ENCODE data around the gene IRGQ.
A peak's percentile ranks its signal among the peaks of the same experiment; 100 is the strongest.

Gene IRGQ

GRCh38 chr19:43599635-43600295 is 3.8 kb upstream of the IRGQ start:
- Histone ChIP-seq H3K23ac (ENCODE audit: low read length in 2 of 2) (no peak overlapping the region), H3K4me3 (ENCODE audit: insufficient read depth in 1 of 2, low read depth in 1 of 2, low read length in 2 of 2) (no peak overlapping the region), H3K14ac (ENCODE audit: low read length in 2 of 2) (no peak overlapping the region), H2BK120ac (ENCODE audit: low read depth, low read length) (no peak overlapping the region), H2BK15ac (ENCODE audit: low read depth, poor library complexity, severe bottlenecking) (no peak overlapping the region), H3K36me3 (ENCODE audit: control insufficient read depth in 1 of 2, insufficient read depth in 2 of 2, low read depth in 1 of 2, low read length in 2 of 2) (peaks cover 24 to 41% of the 10 kb centered on the region in 2 experiments), H3K18ac (ENCODE audit: low read depth in 1 of 2, low read length in 2 of 2) (no peak overlapping the region), H3K27ac (ENCODE audit: low read length, poor library complexity, severe bottlenecking) (no peak overlapping the region), H3K4me1 (ENCODE audit: control insufficient read depth, insufficient read depth, low read depth, low read length) (peaks cover 8% of the 10 kb centered on the region), H3K27me3 (ENCODE audit: control insufficient read depth in 1 of 2, insufficient read depth in 1 of 2, low read length in 2 of 2) (no peaks in the 10 kb centered on the region), H2BK5ac (ENCODE audit: low read depth, low read length, poor library complexity, severe bottlenecking) (no peak overlapping the region), H3K4ac (ENCODE audit: low read depth in 1 of 2, low read length in 2 of 2) (no peak overlapping the region), H2AFZ (ENCODE audit: low read depth, low read length) (no peak overlapping the region), H3K79me1 (replicated peaks; ENCODE audit: low read length, poor library complexity, severe bottlenecking) (peaks cover 39% of the 10 kb centered on the region), H2BK12ac (ENCODE audit: low read length in 2 of 2) (no peak overlapping the region), H2AK5ac (ENCODE audit: low read length, severe bottlenecking) (no peak overlapping the region), H3K9ac (ENCODE audit: low read length) (peak overlapping the region; percentile 49), H4K91ac (ENCODE audit: low read length) (no peak overlapping the region), H3K9me3 (ENCODE audit: control insufficient read depth, low read length) (no peaks in the 10 kb centered on the region), H4K8ac (ENCODE audit: low read length) (no peak overlapping the region), H3K4me2 (ENCODE audit: low read length, poor library complexity, severe bottlenecking) (no peak overlapping the region)
- WGBS = 100% methylated on average over 2 of the region's 4 CpGs
- no peak for DNase-seq

GRCh38 chr19:43598445-43599240 is 2.7 kb upstream of the IRGQ start:
- no peak overlapping the region for H3K18ac ChIP-seq (ENCODE audit: low read depth in 1 of 2, low read length in 2 of 2)
- H3K4me1 ChIP-seq (ENCODE audit: control insufficient read depth, insufficient read depth, low read depth, low read length) = peaks cover 13% of the 10 kb centered on the region
- H3K27ac ChIP-seq (ENCODE audit: low read length, poor library complexity, severe bottlenecking) = no peak overlapping the region
- 97% methylated on average over 19 of the region's 19 CpGs for WGBS
- H3K4ac ChIP-seq (ENCODE audit: low read depth in 1 of 2, low read length in 2 of 2) = no peak overlapping the region
- H3K14ac ChIP-seq (ENCODE audit: low read length in 2 of 2) = no peak overlapping the region
- H2AK5ac ChIP-seq (ENCODE audit: low read length, severe bottlenecking) = no peak overlapping the region
- no peak for DNase-seq
- H2BK120ac ChIP-seq (ENCODE audit: low read depth, low read length) = no peak overlapping the region
- no peak overlapping the region for H2BK12ac ChIP-seq (ENCODE audit: low read length in 2 of 2)
- peaks cover 34% of the 10 kb centered on the region for H3K79me1 ChIP-seq (replicated peaks; ENCODE audit: low read length, poor library complexity, severe bottlenecking)
- peak overlapping the region in 1 of 2 experiments; percentile 96 for H3K4me3 ChIP-seq (ENCODE audit: insufficient read depth in 1 of 2, low read depth in 1 of 2, low read length in 2 of 2)
- H3K4me2 ChIP-seq (ENCODE audit: low read length, poor library complexity, severe bottlenecking) = no peak overlapping the region
- no peak overlapping the region for H2BK5ac ChIP-seq (ENCODE audit: low read depth, low read length, poor library complexity, severe bottlenecking)
- no peaks in the 10 kb centered on the region for H3K9me3 ChIP-seq (ENCODE audit: control insufficient read depth, low read length)
- no peak overlapping the region for H2AFZ ChIP-seq (ENCODE audit: low read depth, low read length)
- H2BK15ac ChIP-seq (ENCODE audit: low read depth, poor library complexity, severe bottlenecking) = no peak overlapping the region
- no peak overlapping the region for H4K91ac ChIP-seq (ENCODE audit: low read length)
- no peak overlapping the region for H3K23ac ChIP-seq (ENCODE audit: low read length in 2 of 2)
- H3K27me3 ChIP-seq (ENCODE audit: control insufficient read depth in 1 of 2, insufficient read depth in 1 of 2, low read length in 2 of 2) = no peaks in the 10 kb centered on the region
- no peak overlapping the region for H4K8ac ChIP-seq (ENCODE audit: low read length)
- peaks cover 28 to 48% of the 10 kb centered on the region in 2 experiments for H3K36me3 ChIP-seq (ENCODE audit: control insufficient read depth in 1 of 2, insufficient read depth in 2 of 2, low read depth in 1 of 2, low read length in 2 of 2)
- H3K9ac ChIP-seq (ENCODE audit: low read length) = peak overlapping the region; percentile 99

GRCh38 chr19:43597876-43598275 is 1.9 kb upstream of the IRGQ start:
- Histone ChIP-seq H2BK12ac (ENCODE audit: low read length in 2 of 2) (no peak overlapping the region), H2BK5ac (ENCODE audit: low read depth, low read length, poor library complexity, severe bottlenecking) (no peak overlapping the region), H3K18ac (ENCODE audit: low read depth in 1 of 2, low read length in 2 of 2) (no peak overlapping the region), H3K4ac (ENCODE audit: low read depth in 1 of 2, low read length in 2 of 2) (no peak overlapping the region), H3K14ac (ENCODE audit: low read length in 2 of 2) (no peak overlapping the region), H3K79me1 (replicated peaks; ENCODE audit: low read length, poor library complexity, severe bottlenecking) (peaks cover 35% of the 10 kb centered on the region), H4K8ac (ENCODE audit: low read length) (no peak overlapping the region), H2BK120ac (ENCODE audit: low read depth, low read length) (no peak overlapping the region), H3K4me1 (ENCODE audit: control insufficient read depth, insufficient read depth, low read depth, low read length) (peaks cover 16% of the 10 kb centered on the region), H3K27me3 (ENCODE audit: control insufficient read depth in 1 of 2, insufficient read depth in 1 of 2, low read length in 2 of 2) (no peaks in the 10 kb centered on the region), H3K27ac (ENCODE audit: low read length, poor library complexity, severe bottlenecking) (no peak overlapping the region), H2AFZ (ENCODE audit: low read depth, low read length) (no peak overlapping the region), H3K9me3 (ENCODE audit: control insufficient read depth, low read length) (no peaks in the 10 kb centered on the region), H3K36me3 (ENCODE audit: control insufficient read depth in 1 of 2, insufficient read depth in 2 of 2, low read depth in 1 of 2, low read length in 2 of 2) (peaks cover 36 to 56% of the 10 kb centered on the region in 2 experiments), H3K23ac (ENCODE audit: low read length in 2 of 2) (no peak overlapping the region), H3K4me3 (ENCODE audit: insufficient read depth in 1 of 2, low read depth in 1 of 2, low read length in 2 of 2) (peak overlapping the region in 1 of 2 experiments; percentile 96), H2AK5ac (ENCODE audit: low read length, severe bottlenecking) (no peak overlapping the region), H4K91ac (ENCODE audit: low read length) (no peak overlapping the region), H3K9ac (ENCODE audit: low read length) (peak overlapping the region; percentile 99), H2BK15ac (ENCODE audit: low read depth, poor library complexity, severe bottlenecking) (no peak overlapping the region), H3K4me2 (ENCODE audit: low read length, poor library complexity, severe bottlenecking) (no peak overlapping the region)
- DNase-seq = no peak
- 93% methylated on average over 5 of the region's 5 CpGs for WGBS

GRCh38 chr19:43596842-43597461 is 1.0 kb upstream of the IRGQ start:
- Histone ChIP-seq H3K9me3 (ENCODE audit: control insufficient read depth, low read length) (no peaks in the 10 kb centered on the region), H2BK120ac (ENCODE audit: low read depth, low read length) (no peak overlapping the region), H3K4me3 (ENCODE audit: insufficient read depth in 1 of 2, low read depth in 1 of 2, low read length in 2 of 2) (peak overlapping the region; percentile 55 to 96), H2AK5ac (ENCODE audit: low read length, severe bottlenecking) (peak overlapping the region; percentile 63), H3K36me3 (ENCODE audit: control insufficient read depth in 1 of 2, insufficient read depth in 2 of 2, low read depth in 1 of 2, low read length in 2 of 2) (peaks cover 40 to 56% of the 10 kb centered on the region in 2 experiments), H3K27ac (ENCODE audit: low read length, poor library complexity, severe bottlenecking) (peak overlapping the region; percentile 99), H2BK12ac (ENCODE audit: low read length in 2 of 2) (peak overlapping the region in 1 of 2 experiments; percentile 27), H3K23ac (ENCODE audit: low read length in 2 of 2) (no peak overlapping the region), H3K9ac (ENCODE audit: low read length) (peak overlapping the region; percentile 99), H3K4me1 (ENCODE audit: control insufficient read depth, insufficient read depth, low read depth, low read length) (peaks cover 18% of the 10 kb centered on the region), H3K18ac (ENCODE audit: low read depth in 1 of 2, low read length in 2 of 2) (peak overlapping the region in 1 of 2 experiments; percentile 77), H4K91ac (ENCODE audit: low read length) (no peak overlapping the region), H4K8ac (ENCODE audit: low read length) (peak overlapping the region; percentile 86), H3K4ac (ENCODE audit: low read depth in 1 of 2, low read length in 2 of 2) (peak overlapping the region in 1 of 2 experiments; percentile 21), H2BK15ac (ENCODE audit: low read depth, poor library complexity, severe bottlenecking) (no peak overlapping the region), H2BK5ac (ENCODE audit: low read depth, low read length, poor library complexity, severe bottlenecking) (no peak overlapping the region), H3K27me3 (ENCODE audit: control insufficient read depth in 1 of 2, insufficient read depth in 1 of 2, low read length in 2 of 2) (no peaks in the 10 kb centered on the region), H3K14ac (ENCODE audit: low read length in 2 of 2) (peak overlapping the region in 1 of 2 experiments; percentile 12), H3K79me1 (replicated peaks; ENCODE audit: low read length, poor library complexity, severe bottlenecking) (peaks cover 34% of the 10 kb centered on the region), H3K4me2 (ENCODE audit: low read length, poor library complexity, severe bottlenecking) (peak overlapping the region; percentile 72), H2AFZ (ENCODE audit: low read depth, low read length) (peak overlapping the region; percentile 21)
- WGBS = 38% methylated on average over 6 of the region's 7 CpGs
- DNase-seq = peak; percentile 23

Measured in mesenchymal stem cell (in vitro differentiated cells and primary cell).